ENCODE results near the gene USP6NL. TPM values are rescaled to one million over a fixed set of nuclear protein-coding genes. Genes with fewer than 3 reads are reported as not detected.

Gene USP6NL
- polyA plus RNA-seq, 3 donors: 26.8 to 28.9 (median 27.4) TPM

GRCh38 chr10:11598712-11599397 lies 12.6 kb downstream of the USP6NL start:
- no peak for DNase-seq

DNA sequence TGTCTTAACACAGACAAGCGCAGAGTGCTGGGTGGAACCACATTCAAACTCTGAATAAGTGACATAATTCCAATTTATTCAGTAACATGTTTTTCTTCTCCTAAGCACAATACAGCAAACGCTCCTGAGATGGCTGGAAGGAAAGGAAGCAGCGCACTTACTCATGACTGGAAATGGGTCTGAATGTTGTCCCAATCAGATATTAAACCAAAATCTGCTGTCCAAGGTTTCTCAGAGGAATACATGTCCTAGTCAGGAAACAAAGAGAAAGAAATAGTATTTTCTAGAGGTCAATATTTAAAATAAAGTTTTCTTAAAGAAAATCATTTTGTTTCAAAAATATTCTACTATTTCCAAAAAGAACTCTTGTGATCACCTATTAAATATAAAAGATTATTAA lies 14.0 kb downstream of the USP6NL start:
- no peak for DNase-seq

DNA sequence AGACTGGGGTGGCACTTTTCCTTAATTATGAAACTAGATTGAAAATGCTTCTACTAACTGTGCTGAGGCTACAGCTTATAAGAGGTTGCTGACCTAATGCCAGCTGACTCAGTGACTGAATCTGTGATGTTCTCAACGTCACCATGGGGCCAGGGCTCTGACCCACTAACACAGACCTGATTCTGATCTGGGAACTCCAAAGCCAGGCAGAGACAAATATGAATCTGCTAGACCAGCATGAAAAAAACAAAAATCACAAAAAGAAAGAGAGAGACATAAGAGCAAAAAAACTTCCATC lies 16.1 kb downstream of the USP6NL start:
- no peak for DNase-seq

DNA sequence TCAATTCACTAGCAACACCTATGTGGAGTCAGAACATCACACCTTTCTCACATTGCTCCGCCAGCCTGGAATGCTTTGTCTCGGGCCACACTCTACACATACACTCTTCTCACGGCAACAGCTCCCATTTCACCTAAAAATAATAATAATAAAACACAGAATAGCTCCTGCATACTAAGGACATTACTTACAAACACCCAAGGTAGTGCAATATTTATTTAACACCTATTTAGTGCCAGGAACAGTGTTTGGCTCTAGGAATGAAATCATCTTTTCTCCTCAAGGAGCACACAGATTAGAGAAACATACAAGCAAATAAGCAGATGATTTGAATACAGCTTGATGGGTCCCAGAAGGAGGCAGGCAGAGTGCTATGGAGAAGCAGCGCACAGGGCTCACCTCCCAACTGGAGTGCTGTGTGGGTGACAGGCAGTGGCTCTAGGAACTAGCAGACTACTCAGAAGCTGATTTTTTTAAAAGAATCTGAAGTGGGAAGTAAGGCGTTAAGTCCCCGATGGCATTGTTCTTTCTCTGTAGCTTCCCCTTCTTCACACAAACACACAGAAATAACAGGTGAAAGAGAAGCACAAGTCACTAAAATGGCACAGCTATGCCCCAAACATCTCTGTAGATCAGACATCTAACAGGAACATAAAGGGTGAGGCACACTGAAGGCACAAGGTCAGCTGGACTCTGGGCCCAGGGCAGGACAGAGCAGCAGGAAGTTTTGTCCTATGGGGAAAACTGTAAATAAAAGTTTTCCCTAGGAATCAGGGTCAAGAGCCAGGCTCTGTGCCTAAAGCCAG lies 16.7 kb downstream of the USP6NL start:
- DNase-seq: no peak

DNA sequence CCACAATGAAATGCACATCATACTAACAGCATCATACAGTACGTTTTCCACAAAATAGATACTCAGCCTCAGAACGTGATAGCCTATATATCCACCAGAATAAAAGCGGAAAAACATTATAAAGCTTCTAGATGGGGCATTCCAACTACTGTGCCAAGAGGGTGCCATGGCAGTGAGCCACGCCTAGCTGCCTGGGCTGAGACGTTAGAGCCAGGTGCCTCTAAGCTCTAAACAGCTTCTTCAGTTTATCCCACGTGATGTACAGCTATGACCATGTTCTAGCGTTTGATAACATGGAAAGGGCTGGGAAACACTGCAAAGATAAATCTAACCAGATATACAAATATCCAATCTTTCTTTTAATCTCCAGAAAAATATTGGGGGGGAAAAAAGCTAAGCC lies 17.8 kb downstream of the USP6NL start:
- no peak for DNase-seq

- DNase-seq: no peak
These were observed 21.7 kb downstream of the USP6NL start for GRCh38 chr10:11589738-11590137.

DNA sequence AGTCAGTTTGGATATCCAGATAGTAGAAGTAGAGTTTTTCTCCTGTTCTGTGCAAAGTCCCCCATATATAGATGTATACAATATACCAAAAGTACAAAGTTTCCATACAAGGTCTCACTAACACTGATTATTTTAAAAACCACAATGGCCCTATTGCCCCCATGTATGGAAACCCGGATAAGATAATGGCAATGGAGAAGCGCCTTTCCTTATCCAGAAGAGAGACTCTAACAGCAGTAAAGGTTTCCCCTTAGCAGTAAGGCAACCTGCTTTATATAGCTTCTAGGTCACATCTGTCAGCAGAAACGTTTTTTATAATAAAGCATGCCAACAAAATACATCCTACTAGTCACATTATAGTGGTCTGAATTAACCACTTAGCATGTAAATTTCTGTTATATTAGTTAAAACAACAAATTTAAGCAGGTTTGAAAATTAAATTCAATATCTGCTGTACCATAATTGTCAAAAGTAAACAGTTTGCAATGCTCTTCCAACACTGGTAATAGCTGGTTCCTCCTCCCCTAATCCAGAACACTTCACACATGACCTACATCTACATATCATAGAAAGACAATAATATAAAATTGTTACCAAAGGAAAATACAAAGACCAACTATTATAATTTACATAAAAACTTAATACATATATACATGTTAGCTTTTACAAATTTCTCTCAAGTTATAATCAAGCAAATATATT lies 22.4 kb downstream of the USP6NL start:
- no peak for DNase-seq

GRCh38 chr10:11587722-11588259 lies 23.7 kb downstream of the USP6NL start:
- no peak for DNase-seq

DNA sequence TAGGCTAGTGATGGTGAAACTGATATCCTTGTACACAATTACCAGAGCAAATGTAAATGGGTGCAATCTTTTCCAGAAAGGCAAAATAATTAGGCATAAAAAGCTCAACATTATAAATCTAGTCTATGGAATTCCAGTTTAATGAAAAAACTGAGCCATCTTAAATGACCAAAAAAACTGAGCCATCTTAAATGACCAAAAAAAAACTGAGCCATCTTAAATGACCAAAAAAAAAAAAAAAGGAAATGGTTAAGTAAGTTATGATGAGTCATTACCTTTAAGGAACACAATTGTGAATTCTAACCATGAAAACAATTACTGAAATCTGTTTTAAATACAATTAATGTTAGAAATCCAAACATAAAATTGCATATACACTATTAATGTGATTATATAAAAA lies 25.3 kb downstream of the USP6NL start:
- no peak for DNase-seq

GRCh38 chr10:11581213-11581612 lies 30.2 kb downstream of the USP6NL start:
- no peak for DNase-seq

GRCh38 chr10:11579885-11580284 lies 31.6 kb downstream of the USP6NL start:
- no peak for DNase-seq

GRCh38 chr10:11578802-11579255 lies 32.6 kb downstream of the USP6NL start:
- no peak for DNase-seq

DNA sequence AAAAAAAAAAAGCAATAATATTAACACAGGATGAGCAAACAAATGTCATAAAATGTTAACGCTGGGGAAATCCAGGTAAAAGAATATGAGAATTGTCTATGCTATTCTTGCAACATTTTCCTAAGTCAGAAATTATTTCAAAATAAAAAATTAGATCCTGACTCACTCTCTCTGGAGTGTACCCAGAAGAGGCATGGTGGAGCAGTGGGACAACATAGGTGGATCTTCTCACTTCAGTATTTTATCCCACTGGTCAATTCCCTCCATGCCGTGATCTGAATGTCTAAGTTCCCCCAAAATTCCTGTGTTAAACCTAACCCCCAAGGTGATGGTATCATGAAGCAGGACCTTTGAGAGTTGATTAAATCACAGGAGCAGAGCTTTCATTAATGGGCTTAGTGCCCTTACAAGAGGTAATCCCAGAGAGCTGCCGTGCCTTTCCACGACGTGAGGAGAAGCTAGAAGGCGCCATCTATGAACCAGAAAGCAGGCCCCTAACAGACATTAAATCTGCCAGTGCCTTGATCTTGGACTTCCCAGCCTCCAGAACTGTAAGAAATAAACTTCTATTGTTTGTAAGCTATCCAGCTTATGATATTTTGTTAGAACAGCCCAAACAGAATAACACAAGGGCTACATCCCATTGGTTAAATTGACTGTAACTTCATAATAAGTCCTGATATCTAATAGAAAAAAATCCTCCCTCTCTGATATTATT lies 35.2 kb downstream of the USP6NL start:
- no peak for DNase-seq

- peak; percentile 11 for DNase-seq
These were observed 38.0 kb downstream of the USP6NL start for GRCh38 chr10:11573497-11573896.

DNA sequence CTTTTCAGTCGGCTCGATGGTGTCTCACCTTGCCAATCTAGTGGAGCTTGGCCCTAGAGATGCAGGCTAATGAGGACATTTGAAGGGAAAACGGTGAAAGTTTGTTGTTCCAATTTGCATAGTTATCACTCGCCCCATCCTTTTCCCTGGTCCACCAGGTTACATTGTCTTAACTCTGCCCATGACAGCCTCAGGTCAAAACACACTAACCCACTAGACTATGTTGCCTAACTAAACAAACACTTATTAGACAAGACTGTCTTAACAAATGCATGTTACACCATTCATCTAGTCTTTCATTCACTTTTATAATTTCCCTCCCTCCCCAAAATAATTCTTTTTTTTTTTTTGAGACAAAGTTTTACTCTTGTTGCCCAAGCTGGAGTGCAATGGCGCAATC lies 40.7 kb downstream of the USP6NL start:
- DNase-seq: no peak

DNA sequence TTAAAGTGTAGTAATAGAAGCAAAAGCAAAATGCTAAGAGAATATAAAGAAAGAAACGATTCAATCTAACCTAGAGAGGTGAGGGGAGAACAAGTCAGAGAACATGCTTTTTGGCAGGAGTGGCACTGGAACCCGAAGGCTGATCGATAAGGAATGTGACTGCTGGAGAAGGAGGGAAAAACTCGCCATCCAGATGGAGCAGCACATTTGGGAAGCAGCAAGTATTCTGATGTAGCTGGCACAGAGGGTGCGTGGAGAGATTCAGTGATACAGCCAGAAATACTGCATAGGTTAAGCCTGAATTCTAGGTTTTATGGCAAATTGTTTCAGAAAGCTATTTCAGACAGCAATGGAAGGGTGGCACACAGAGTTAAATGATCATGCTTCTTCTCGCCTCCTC lies 42.0 kb downstream of the USP6NL start:
- DNase-seq: no peak

GRCh38 chr10:11568578-11568977 lies 42.9 kb downstream of the USP6NL start:
- no peak for DNase-seq

DNA sequence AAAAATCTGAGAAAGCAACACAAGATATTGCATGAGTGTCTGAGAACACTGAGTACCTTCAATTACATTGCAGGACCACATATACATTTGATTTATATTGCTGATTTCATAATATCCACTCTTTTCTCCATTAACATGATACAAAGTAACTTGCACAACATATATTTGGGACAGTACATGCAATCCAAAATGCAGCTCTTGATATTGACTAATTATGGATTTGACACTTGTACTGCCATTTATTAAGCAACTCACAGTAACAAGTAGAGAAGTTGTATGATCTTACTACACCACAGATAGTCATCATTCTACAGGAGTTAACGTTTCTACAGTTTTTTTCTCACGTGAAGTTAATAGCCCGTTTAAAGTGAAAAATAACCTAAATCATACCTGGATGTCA lies 46.7 kb downstream of the USP6NL start:
- no peak for DNase-seq

GRCh38 chr10:11563936-11564335 lies 47.5 kb downstream of the USP6NL start:
- DNase-seq: no peak

GRCh38 chr10:11562888-11563287 lies 48.6 kb downstream of the USP6NL start:
- no peak for DNase-seq

DNA sequence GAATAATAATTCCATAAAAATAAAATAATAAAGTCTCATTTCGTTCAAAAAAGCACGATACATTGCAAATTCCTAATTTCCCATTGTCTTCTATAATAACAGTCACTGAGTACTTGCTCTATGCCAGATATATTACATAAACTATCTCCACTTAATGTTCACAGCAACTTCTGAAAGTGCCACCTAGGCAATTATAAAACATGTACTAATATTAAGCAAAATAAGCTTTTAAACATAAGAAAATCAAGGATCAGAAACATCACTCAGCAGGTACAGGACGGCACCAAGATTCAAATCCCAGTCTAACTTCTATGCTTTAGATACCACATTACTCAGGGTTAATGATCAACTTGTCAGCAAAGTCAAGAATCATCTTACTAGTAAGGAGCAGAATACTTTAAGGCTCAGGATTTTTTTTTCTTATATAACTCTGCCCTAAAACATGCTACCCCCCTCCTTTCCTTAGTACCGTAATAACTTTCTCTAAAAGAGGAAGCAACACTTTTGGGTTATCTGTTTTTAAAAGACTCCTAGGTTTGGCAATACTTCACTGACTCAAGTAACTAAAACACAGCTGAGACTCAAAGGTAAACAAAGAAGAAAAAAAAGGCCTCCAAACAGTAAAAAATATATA lies 51.3 kb downstream of the USP6NL start:
- DNase-seq: peak; percentile 44

GRCh38 chr10:11557967-11558366 lies 53.5 kb downstream of the USP6NL start:
- DNase-seq: no peak

Data from renal pelvis (tissue), 4 donors.